HCT116 (cell line): ENCODE data around the gene LUC7L. TPM values are rescaled to one million over a fixed set of nuclear protein-coding genes. Genes with fewer than 3 reads are reported as not detected.

Source experiments
- ATAC-seq: fragments of 200-7000 bp; cut with Tn5 transposase; 2 replicates; pipeline ENCODE4 v1.9.1; 2020; ENCODE audit warnings: mild to moderate bottlenecking, moderate library complexity
- Bru-seq: library from RNA; stranded (reverse); fragments of 400-500 nt; gene quantifications from one replicate; lab custom pipeline; 2021; lab: Mats Ljungman, UMichigan
- BruChase-seq, 2 experiments: library from RNA; stranded (reverse); fragments of 400-500 nt; gene quantifications; one replicate each; lab custom pipeline; 2021; lab: Mats Ljungman, UMichigan
- BruUV-seq: library from RNA; stranded (reverse); fragments of 400-500 nt; replicated peaks from 2 replicates; lab custom pipeline; 2021; lab: Mats Ljungman, UMichigan
- CTCF ChIA-PET: fragments of 300-600 bp; sonication (Branson Sonifier 250); formaldehyde crosslinking; loops from one replicate; lab custom pipeline; 2021; ENCODE audit warnings: antibody characterized with exemption; lab: Charles Lee
- POLR2A ChIA-PET: fragments of 300-600, 350-600 bp; sonication (Branson Sonifier 250); formaldehyde crosslinking; loops from one replicate; lab custom pipeline; 2021; ENCODE audit warnings: antibody characterized with exemption; lab: Charles Lee
- RAD21 ChIA-PET, 2 experiments: fragments of 300-600 bp; sonication (Branson Sonifier 250); formaldehyde crosslinking; loops; one replicate each; lab custom pipeline; 2023; ENCODE audit warnings: low total read pairs in 2 of 2; ENCODE audit not compliant: uncharacterized antibody in 2 of 2, unreplicated experiment in 2 of 2, low non-redundant PET in 1 of 2; lab: Charles Lee
- DNase-seq: peaks from one replicate; pipeline ENCODE4 v3.0.0-alpha.2; 2010; ENCODE audit warnings: low read depth, low spot score
- H2AFZ ChIP-seq: fragments of 200-600 bp; shearing (Covaris generic), sonication (generic); 2 replicates; pipeline ENCODE4 v1.6.1; 2017; ENCODE audit warnings: low read depth, mixed run types, mixed read lengths, antibody characterized with exemption, low read length; ENCODE audit not compliant: poor library complexity, severe bottlenecking
- H3K27ac ChIP-seq: 2 replicates; pipeline ENCODE4 v1.5.1; 2012; ENCODE audit warnings: low read depth, low read length
- H3K27me3 ChIP-seq: fragments of 200-600 bp; sonication (generic); 2 replicates; pipeline ENCODE4 v1.6.1; 2016; ENCODE audit warnings: mixed run types, low read length, mixed read lengths; ENCODE audit not compliant: insufficient read depth
- H3K36me3 ChIP-seq, 2 experiments: fragments of 200-500 bp in 1 of 2; fragments of 200-600 bp in 1 of 2; sonication (Bioruptor generic) in 1 of 2; sonication (generic) in 1 of 2; 2 replicates each; pipeline versions ENCODE4 v1.5.1 to v1.6.1; 2014 to 2016; ENCODE audit warnings: low read length in 2 of 2, inconsistent platforms in 1 of 2, mixed read lengths in 1 of 2, mixed run types in 1 of 2; ENCODE audit not compliant: insufficient read depth in 2 of 2, control insufficient read depth in 1 of 2
- H3K4me1 ChIP-seq, 2 experiments: fragments of 200-600 bp in 1 of 2; sonication (generic) in 1 of 2; 2 replicates each; pipeline versions ENCODE4 v1.5.1 to v1.6.1; 2012 to 2017; ENCODE audit warnings: low read length in 2 of 2, inconsistent platforms in 1 of 2, mild to moderate bottlenecking in 1 of 2, mixed read lengths in 1 of 2, mixed run types in 1 of 2, moderate library complexity in 1 of 2; ENCODE audit not compliant: insufficient read depth in 2 of 2, control insufficient read depth in 1 of 2
- H3K4me2 ChIP-seq: fragments of 200-600 bp; sonication (generic); 2 replicates; pipeline ENCODE4 v1.6.1; 2017; ENCODE audit warnings: mixed run types, low read length, mixed read lengths
- H3K4me3 ChIP-seq, 2 experiments: fragments of 200-600 bp in 1 of 2; sonication (generic) in 1 of 2; replicated peaks in 1 of 2; 2 replicates each; pipeline ENCODE4 v1.5.1; 2011 to 2016; ENCODE audit warnings: low read length in 2 of 2, control low read depth in 1 of 2, low read depth in 1 of 2, mild to moderate bottlenecking in 1 of 2, mixed read lengths in 1 of 2, mixed run types in 1 of 2
- H3K79me2 ChIP-seq: fragments of 200-600 bp; sonication (generic); 2 replicates; pipeline ENCODE4 v1.6.1; 2017; ENCODE audit warnings: mild to moderate bottlenecking, mixed run types, low read length, moderate library complexity, mixed read lengths; ENCODE audit not compliant: insufficient read depth
- H3K9ac ChIP-seq: fragments of 200-600 bp; sonication (generic); 2 replicates; pipeline ENCODE4 v1.6.1; 2016; ENCODE audit warnings: low read length, mixed read lengths
- H3K9me2 ChIP-seq: fragments of 200-600 bp; sonication (generic), shearing (Covaris generic); 2 replicates; pipeline ENCODE4 v1.6.1; 2017; ENCODE audit warnings: mixed run types, mild to moderate bottlenecking, moderate library complexity; ENCODE audit not compliant: insufficient read depth
- H3K9me3 ChIP-seq, 2 experiments: fragments of 200-500 bp in 1 of 2; fragments of 200-600 bp in 1 of 2; sonication (Bioruptor generic) in 1 of 2; sonication (generic) in 1 of 2; 2 replicates each; pipeline ENCODE4 v1.6.1; 2014 to 2017; ENCODE audit warnings: low read length in 2 of 2, mixed read lengths in 2 of 2, inconsistent platforms in 1 of 2, low read depth in 1 of 2, mild to moderate bottlenecking in 1 of 2, mixed run types in 1 of 2, moderate library complexity in 1 of 2; ENCODE audit not compliant: control insufficient read depth in 1 of 2, insufficient read depth in 1 of 2
- H4K20me1 ChIP-seq: fragments of 200-600 bp; sonication (generic), shearing (Covaris generic); 2 replicates; pipeline ENCODE4 v1.6.1; 2017; ENCODE audit warnings: mixed run types, mild to moderate bottlenecking, moderate library complexity; ENCODE audit not compliant: insufficient read depth
- ATF3 ChIP-seq: IDR thresholded peaks from 2 replicates; pipeline ENCODE4 v1.6.1; 2012
- CBX3 ChIP-seq: IDR thresholded peaks from 2 replicates; pipeline ENCODE4 v1.6.1; 2012; ENCODE audit warnings: low read depth
- CEBPB ChIP-seq: IDR thresholded peaks from 2 replicates; pipeline ENCODE4 v1.6.1; 2012; ENCODE audit warnings: low read depth
- EGR1 ChIP-seq: IDR thresholded peaks from 2 replicates; pipeline ENCODE4 v1.6.1; 2012; ENCODE audit warnings: low read depth
- ELF1 ChIP-seq: IDR thresholded peaks from 2 replicates; pipeline ENCODE4 v1.6.1; 2012; ENCODE audit warnings: low read depth, borderline replicate concordance
- EZH2 ChIP-seq: fragments of 200-600 bp; sonication (generic); IDR thresholded peaks from 2 replicates; pipeline ENCODE4 v1.6.1; 2017; ENCODE audit warnings: antibody characterized with exemption, mixed run types
- EZH2phosphoT487 ChIP-seq: fragments of 200-600 bp; IDR thresholded peaks from 2 replicates; pipeline ENCODE4 v1.6.1; 2018; ENCODE audit warnings: antibody characterized with exemption, borderline replicate concordance
- FOSL1 ChIP-seq: IDR thresholded peaks from 2 replicates; pipeline ENCODE4 v1.6.1; 2012; ENCODE audit warnings: low read depth
- JUND ChIP-seq: IDR thresholded peaks from 2 replicates; pipeline ENCODE4 v1.6.1; 2012
- POLR2AphosphoS5 ChIP-seq: IDR thresholded peaks from 2 replicates; pipeline ENCODE4 v1.6.1; 2011; ENCODE audit warnings: mild to moderate bottlenecking, low read depth, low read length, moderate library complexity
- RAD21 ChIP-seq: IDR thresholded peaks from 2 replicates; pipeline ENCODE4 v1.6.1; 2012; ENCODE audit warnings: low read depth, mild to moderate bottlenecking
- REST ChIP-seq: IDR thresholded peaks from 2 replicates; pipeline ENCODE4 v1.6.1; 2012; ENCODE audit warnings: low read depth
- SIN3A ChIP-seq: IDR thresholded peaks from 2 replicates; pipeline ENCODE4 v1.6.1; 2012; ENCODE audit warnings: low read depth
- SP1 ChIP-seq: IDR thresholded peaks from 2 replicates; pipeline ENCODE4 v1.6.1; 2012; ENCODE audit warnings: low read depth
- TCF7L2 ChIP-seq: IDR thresholded peaks from 2 replicates; pipeline ENCODE4 v1.7.0; 2011; ENCODE audit warnings: borderline replicate concordance, inconsistent platforms; ENCODE audit not compliant: insufficient read depth, insufficient read length; ENCODE audit errors: extremely low read depth
- YY1 ChIP-seq: IDR thresholded peaks from 2 replicates; pipeline ENCODE4 v1.6.1; 2011; ENCODE audit warnings: low read length, low read depth, moderate library complexity, mild to moderate bottlenecking; ENCODE audit not compliant: insufficient replicate concordance; ENCODE audit errors: extremely low read depth
- ZBTB33 ChIP-seq: IDR thresholded peaks from 2 replicates; pipeline ENCODE4 v1.6.1; 2011; ENCODE audit warnings: mild to moderate bottlenecking, low read length, moderate library complexity; ENCODE audit not compliant: insufficient replicate concordance; ENCODE audit errors: extremely low read depth
- ZFX ChIP-seq: fragments of 450-650 bp; IDR thresholded peaks from 2 replicates; pipeline ENCODE4 v1.6.1; 2017
- ZNF274 ChIP-seq: fragments of 200-500 bp; sonication (Bioruptor generic); IDR thresholded peaks from 2 replicates; pipeline ENCODE4 v1.6.1; 2014; ENCODE audit warnings: mild to moderate bottlenecking, low read depth, low read length, inconsistent platforms
- intact Hi-C: fragments of 100-400 bp; cut with micrococcal nuclease; formaldehyde crosslinking; loops from 2 replicates; pipeline ENCODE4 v1.10.0; 2022
- long read RNA-seq: library from polyadenylated mRNA; unstranded; transcript quantifications from one replicate; pipeline ENCODE4 v2.0.0, GENCODE V29; 2021; ENCODE audit not compliant: unreplicated experiment
- polyA plus RNA-seq: library from polyadenylated mRNA; unstranded; fragments of >200 nt; gene quantifications from 2 replicates; pipeline ENCODE4 v1.2.1, GENCODE V29; 2012; ENCODE audit warnings: missing spikeins
- total RNA-seq: library from RNA; stranded (reverse); gene quantifications from one replicate; pipeline ENCODE4 v1.2.1, GENCODE V29; 2021; ENCODE audit not compliant: unreplicated experiment

LUC7L gene
- total RNA-seq: 50.5 TPM
- polyA plus RNA-seq: 16.8 and 17.7 TPM in 2 replicates
- percentile 74 among the genes with signal in this experiment for Bru-seq, nascent RNA
- percentile 79 among the genes with signal in this experiment for BruChase-seq, experiment 1, labeled RNA remaining after a 6-hour chase
- percentile 80 among the genes with signal in this experiment for BruChase-seq, experiment 2, labeled RNA remaining after a 2-hour chase
- long read RNA-seq, transcript LUC7L-201 (10 exons, 1,456 nt): major isoform, 15 of 47 reads
- long read RNA-seq, transcript LUC7L-204 (10 exons, 1,504 nt): minor isoform, 6 of 47 reads
- long read RNA-seq, partial matches to known transcripts: 17 of 47 reads
- long read RNA-seq, other reads (novel, unspliced or antisense): 7 of 47 reads

- peak within 1 kb of the TSS; percentile 75 for H3K4me2 ChIP-seq
- POLR2A ChIA-PET: interaction anchor here (0.8 kb wide), 1 partner anchor 124 kb away, joined by 3 read pairs; the partner anchor contains the start of gene AXIN1
- CTCF ChIA-PET: no interaction called here
- intact Hi-C loops: loop anchor here (5.0 kb wide), 1 partner anchor 123 kb away; the partner anchor contains the start of gene AXIN1
- peak within 1 kb of the TSS; percentile 82 for H3K27ac ChIP-seq
- peak within 1 kb of the TSS; percentile 56 to 81 for H3K4me3 ChIP-seq
- ATAC-seq (peak; percentile 94), DNase-seq (peak; percentile 34)
- H3K9me3 ChIP-seq: no peaks in the 10 kb centered on the region
- peaks cover 9% of the 10 kb centered on the region; the same call in 1 of the 2 replicates for H4K20me1 ChIP-seq
- no peaks in the 10 kb centered on the region for H3K27me3 ChIP-seq
- peak within 1 kb of the TSS; percentile 80 for H3K9ac ChIP-seq
- no peak within 1 kb of the TSS for H2AFZ ChIP-seq
- no peaks in the 10 kb centered on the region for H3K9me2 ChIP-seq
- BruUV-seq: no TSS peak
- H3K79me2 ChIP-seq: peaks cover 41% of the 10 kb centered on the region
- RAD21 ChIA-PET: no interaction called here
- peaks cover 15 to 17% of the 10 kb centered on the region in 2 experiments; a peak in 2 of 4 replicates for H3K36me3 ChIP-seq
- peaks cover 0 to 6% of the 10 kb centered on the region in 2 experiments; a peak in 2 of 4 replicates for H3K4me1 ChIP-seq
- TF ChIP-seq JUND: no peak
- TF ChIP-seq REST: no peak
- TF ChIP-seq POLR2AphosphoS5: peak; percentile 93
- TF ChIP-seq ZFX: peak; percentile 90
- TF ChIP-seq RAD21: no peak
- TF ChIP-seq ATF3: no peak
- no peak for TF ChIP-seq EZH2phosphoT487
- no peak for TF ChIP-seq ZNF274
- no peak for TF ChIP-seq TCF7L2
- no peak for TF ChIP-seq EZH2
- TF ChIP-seq EGR1: peak; percentile 73
- TF ChIP-seq ZBTB33: no peak
- TF ChIP-seq SP1: no peak
- 0 out of 2 replicates have a peak, but pooled peaks have one; percentile 41 for TF ChIP-seq SIN3A
- no peak for TF ChIP-seq CEBPB
- TF ChIP-seq ELF1: no peak; the same call in 1 of the 2 replicates
- no peak for TF ChIP-seq FOSL1
- TF ChIP-seq CBX3: no peak
- TF ChIP-seq YY1: peak; percentile 32
Measured at GRCh38 chr16:228852-229730, at the start of gene LUC7L. Gene LUC7L, minus strand, starts transcription at chr16:229449. Its CDS starts 110 bp downstream, at chr16:229339.
